Activated CD4-positive, alpha-beta memory T cell treated with anti-CD3 and anti-CD28 coated beads, Interleukin-2, amount 10 ng/mL, durations not matched to agents 7 days and 5 days (primary cell): ENCODE measurements around the gene ENPP3. TPM values are rescaled to one million over a fixed set of nuclear protein-coding genes. Genes with fewer than 3 reads are reported as not detected.

ENCODE experiments used
- CTCF ChIA-PET: fragments of 350-600 bp; sonication (Branson Sonifier 250); formaldehyde crosslinking; loops from one replicate; lab custom pipeline; 2021; ENCODE audit warnings: antibody characterized with exemption, inconsistent platforms; lab: Charles Lee
- POLR2A ChIA-PET: fragments of 350-600 bp; sonication (Branson Sonifier 250); formaldehyde crosslinking; loops from one replicate; lab custom pipeline; 2021; ENCODE audit warnings: antibody characterized with exemption; lab: Charles Lee
- DNase-seq: peaks from one replicate; pipeline ENCODE4 v3.0.0-alpha.2; 2020
- H3K27ac Mint-ChIP-seq: one replicate; pipeline ENCODE4 v1.8.0; 2021; ENCODE audit warnings: mild to moderate bottlenecking, mixed read lengths
- H3K27me3 Mint-ChIP-seq: one replicate; pipeline ENCODE4 v1.8.0; 2021; ENCODE audit warnings: mixed read lengths
- H3K36me3 Mint-ChIP-seq: one replicate; pipeline ENCODE4 v1.8.0; 2021; ENCODE audit warnings: low read depth, mixed read lengths
- H3K4me1 Mint-ChIP-seq: one replicate; pipeline ENCODE4 v1.8.0; 2021; ENCODE audit warnings: mixed read lengths
- H3K4me3 Mint-ChIP-seq: one replicate; pipeline ENCODE4 v1.8.0; 2021; ENCODE audit warnings: mild to moderate bottlenecking, mixed read lengths
- H3K9me3 Mint-ChIP-seq: one replicate; pipeline ENCODE4 v1.8.0; 2021; ENCODE audit warnings: mixed read lengths
- total RNA-seq, 2 experiments: library from RNA; stranded (reverse); gene quantifications; one replicate each; pipeline ENCODE4 v1.2.3, GENCODE V29; 2021

The ENPP3 gene
- under 1 TPM; 0.38 to 0.45 TPM for total RNA-seq

DNA sequence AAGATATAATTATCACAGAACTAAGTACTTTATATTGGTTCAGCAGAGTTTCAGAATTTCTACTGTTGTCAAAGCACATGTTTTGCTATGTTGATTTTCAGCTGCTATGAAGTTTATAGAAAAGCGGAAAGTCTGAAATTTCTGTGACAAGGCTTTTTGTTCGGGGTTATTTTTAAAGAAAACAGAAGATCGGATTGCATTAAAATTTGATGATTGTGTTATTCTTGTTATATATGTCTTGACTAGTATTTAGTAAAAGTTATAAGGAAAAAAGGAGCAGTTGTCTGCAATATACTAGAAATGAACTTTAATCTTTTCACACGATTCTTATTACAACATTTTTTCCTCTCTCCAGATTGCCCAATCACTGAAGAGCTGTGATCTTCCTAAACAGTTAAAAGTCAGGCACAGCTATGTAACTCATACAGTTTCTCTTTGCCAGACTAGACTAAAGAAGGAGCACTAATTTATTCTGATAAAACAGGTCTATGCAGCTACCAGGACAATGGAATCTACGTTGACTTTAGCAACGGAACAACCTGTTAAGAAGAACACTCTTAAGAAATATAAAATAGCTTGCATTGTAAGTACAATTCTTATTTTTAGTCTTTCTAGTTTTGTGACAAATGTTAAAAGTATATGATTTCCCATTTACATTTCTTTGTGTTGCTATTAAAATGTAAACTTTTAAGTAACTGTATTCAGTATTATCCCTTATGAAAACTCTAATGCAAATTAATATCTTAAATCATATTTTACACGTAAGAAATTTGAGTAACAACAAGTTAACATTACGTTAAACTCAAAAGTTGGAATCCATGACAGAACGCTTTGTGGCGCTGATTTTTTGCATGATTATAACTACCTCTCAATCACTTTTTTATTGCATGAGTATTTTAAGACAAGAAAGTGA lies at the start of gene ENPP3:
ENPP3 (plus strand) TSS at position 423 of the 913 bp plus-strand sequence; CDS start at position 506, 83 bp downstream.
- Mint-ChIP-seq H3K36me3 (no peaks in the 10 kb centered on the region), H3K27me3 (peaks cover 3% of the 10 kb centered on the region), H3K27ac (no peak within 1 kb of the TSS), H3K4me3 (no peak within 1 kb of the TSS), H3K9me3 (no peaks in the 10 kb centered on the region), H3K4me1 (no peaks in the 10 kb centered on the region)
- CTCF ChIA-PET, result interaction anchor here (0.7 to 4.9 kb wide), 2 partner anchors 9 to 752 kb away, joined by 3 to 41 read pairs; partner anchors contain the start of gene MED23
- POLR2A ChIA-PET, result no interaction called here
- DNase-seq, result no peak

GRCh38 chr6:131587909-131588308 lies 49.2 kb upstream of the ENPP3 start:
- ChIA-PET POLR2A (no interaction called here), CTCF (no interaction called here)
- H3K4me3 Mint-ChIP-seq, result no peak overlapping the region

DNA sequence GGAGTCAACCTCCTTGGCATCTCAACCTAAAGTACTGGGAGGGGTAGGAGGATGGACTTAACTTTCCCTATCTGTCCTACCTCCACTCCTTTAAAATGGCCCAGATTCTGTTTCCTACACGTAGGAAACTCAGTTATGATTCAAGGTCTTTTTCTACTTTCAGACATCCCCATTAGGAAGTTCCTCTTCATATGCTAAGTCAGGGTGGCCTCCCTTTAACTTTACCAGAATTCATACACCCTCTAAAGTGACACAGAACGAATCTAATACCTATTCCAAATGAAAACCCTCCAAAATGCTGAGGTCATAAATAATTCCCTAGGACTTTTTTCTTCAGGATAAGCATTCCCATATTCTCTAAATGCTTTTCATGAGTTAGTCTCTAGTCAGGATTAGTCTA lies 48.5 kb upstream of the ENPP3 start:
- no peaks in the 10 kb centered on the region for H3K9me3 Mint-ChIP-seq
- peaks cover 3% of the 10 kb centered on the region for H3K4me1 Mint-ChIP-seq
- no peak overlapping the region for H3K4me3 Mint-ChIP-seq
- DNase-seq, result no peak
- no peak overlapping the region for H3K27ac Mint-ChIP-seq
- peaks cover 43% of the 10 kb centered on the region for H3K36me3 Mint-ChIP-seq
- CTCF ChIA-PET, result no interaction called here
- POLR2A ChIA-PET, result no interaction called here
- no peaks in the 10 kb centered on the region for H3K27me3 Mint-ChIP-seq

More at GRCh38 chr6:131587909-131588308, 49.2 kb upstream of the ENPP3 start:
- H3K27ac Mint-ChIP-seq, result no peak overlapping the region
- no peaks in the 10 kb centered on the region for H3K9me3 Mint-ChIP-seq
- no peak for DNase-seq
- no peaks in the 10 kb centered on the region for H3K27me3 Mint-ChIP-seq
- peaks cover 3% of the 10 kb centered on the region for H3K4me1 Mint-ChIP-seq
- peaks cover 40% of the 10 kb centered on the region for H3K36me3 Mint-ChIP-seq

DNA sequence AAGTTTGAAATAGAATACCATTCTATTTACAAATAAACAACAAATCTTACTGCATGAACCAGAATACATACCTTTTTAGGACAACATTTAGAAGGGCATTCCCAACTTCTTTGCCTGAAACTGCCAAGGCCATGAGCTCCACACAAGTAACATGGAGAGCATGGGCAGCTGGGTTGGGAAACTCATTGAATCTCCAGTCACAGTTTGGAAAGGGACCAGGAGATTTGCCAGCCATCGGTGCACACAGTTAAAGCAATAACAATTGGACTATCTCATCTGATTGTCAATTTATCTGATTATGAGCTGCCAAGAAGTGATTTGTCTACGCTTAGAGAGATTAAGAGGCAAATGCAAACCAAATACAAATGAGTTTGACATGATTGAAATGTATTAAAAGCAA lies 44.2 kb upstream of the ENPP3 start:
- DNase-seq, result no peak
- Mint-ChIP-seq H3K4me3 (no peak overlapping the region), H3K27ac (no peak overlapping the region), H3K4me1 (peaks cover 3% of the 10 kb centered on the region), H3K9me3 (no peaks in the 10 kb centered on the region), H3K27me3 (no peaks in the 10 kb centered on the region), H3K36me3 (peaks cover 62% of the 10 kb centered on the region)
- ChIA-PET CTCF (no interaction called here), POLR2A (no interaction called here)

- H3K36me3 Mint-ChIP-seq, result peaks cover 62% of the 10 kb centered on the region
- peaks cover 3% of the 10 kb centered on the region for H3K4me1 Mint-ChIP-seq
- no peaks in the 10 kb centered on the region for H3K9me3 Mint-ChIP-seq
- ChIA-PET POLR2A (no interaction called here), CTCF (no interaction called here)
- no peak overlapping the region for H3K4me3 Mint-ChIP-seq
- no peak overlapping the region for H3K27ac Mint-ChIP-seq
- no peaks in the 10 kb centered on the region for H3K27me3 Mint-ChIP-seq
- no peak for DNase-seq
Observed at GRCh38 chr6:131594074-131594473, 43.0 kb upstream of the ENPP3 start.

DNA sequence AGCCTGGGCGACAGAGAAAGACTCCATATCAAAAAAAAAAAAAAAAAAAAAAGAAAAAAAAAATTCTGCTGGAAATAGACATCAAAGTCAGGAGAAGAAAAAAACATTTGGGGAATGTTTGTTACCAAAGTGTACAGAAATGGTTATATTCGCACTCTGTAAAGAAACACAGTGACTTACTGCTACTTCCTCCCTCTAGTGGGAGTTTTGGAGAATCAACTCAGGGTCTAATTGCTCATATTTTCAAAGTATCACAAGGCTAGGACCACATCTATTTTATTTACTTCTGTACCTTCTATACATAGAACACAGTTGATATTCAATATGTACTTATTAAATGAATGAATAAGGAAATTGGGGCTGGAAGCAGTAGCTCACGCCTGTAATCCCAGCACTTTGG lies 39.7 kb upstream of the ENPP3 start:
- Mint-ChIP-seq H3K4me1 (no peaks in the 10 kb centered on the region), H3K4me3 (no peak overlapping the region), H3K27me3 (no peaks in the 10 kb centered on the region), H3K27ac (no peak overlapping the region), H3K9me3 (no peaks in the 10 kb centered on the region), H3K36me3 (peaks cover 64% of the 10 kb centered on the region)
- ChIA-PET CTCF (interaction anchor here (0.7 to 2.0 kb wide), 5 partner anchors 22 to 772 kb away, joined by 4 to 6 read pairs (median 4); partner anchors contain the start of gene MED23), POLR2A (no interaction called here)
- no peak for DNase-seq

- no peak overlapping the region for H3K27ac Mint-ChIP-seq
- H3K9me3 Mint-ChIP-seq, result no peaks in the 10 kb centered on the region
- no peak overlapping the region for H3K4me3 Mint-ChIP-seq
- H3K27me3 Mint-ChIP-seq, result no peaks in the 10 kb centered on the region
- CTCF ChIA-PET, result no interaction called here
- POLR2A ChIA-PET, result no interaction called here
- no peak for DNase-seq
- peaks cover 59% of the 10 kb centered on the region for H3K36me3 Mint-ChIP-seq
- no peaks in the 10 kb centered on the region for H3K4me1 Mint-ChIP-seq
Observed at GRCh38 chr6:131600716-131601115, 36.4 kb upstream of the ENPP3 start.

DNA sequence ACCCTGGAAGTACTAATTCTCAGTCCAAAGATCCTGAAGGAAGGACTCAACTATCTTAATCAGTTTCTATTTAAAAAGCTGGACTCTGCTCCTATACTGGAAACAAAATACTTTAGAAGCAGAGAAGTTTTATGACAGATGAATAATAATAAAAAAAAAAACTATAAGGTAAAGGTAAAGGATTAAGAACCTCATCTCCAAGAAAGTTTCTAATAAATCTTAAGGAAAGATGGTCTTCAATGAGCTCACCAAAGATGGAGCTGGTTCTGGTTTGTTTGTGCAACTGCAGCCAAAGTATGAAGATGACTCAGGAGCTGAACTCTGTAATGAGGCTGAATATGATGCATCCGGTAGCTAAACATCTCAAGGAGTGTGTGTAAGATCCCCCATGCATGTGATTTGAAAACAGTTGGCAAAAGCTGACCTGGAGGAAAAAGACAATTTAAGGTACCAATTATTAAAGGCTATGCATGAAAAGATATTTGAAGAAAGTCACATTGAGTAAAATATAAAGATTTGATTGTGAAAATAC lies 34.3 kb upstream of the ENPP3 start:
- DNase-seq, result no peak
- Mint-ChIP-seq H3K27me3 (no peaks in the 10 kb centered on the region), H3K4me3 (no peak overlapping the region), H3K27ac (no peak overlapping the region), H3K9me3 (no peaks in the 10 kb centered on the region), H3K36me3 (peaks cover 54% of the 10 kb centered on the region), H3K4me1 (no peaks in the 10 kb centered on the region)
- POLR2A ChIA-PET, result no interaction called here
- CTCF ChIA-PET, result interaction anchor here (2.4 kb wide), 1 partner anchor 25 kb away, joined by 12 read pairs; the partner anchor contains the start of gene MED23

- CTCF ChIA-PET, result interaction anchor here (1.3 to 3.9 kb wide), 2 partner anchors 14 to 15 kb away, joined by 8 to 20 read pairs; partner anchors contain the start of gene MED23
- Mint-ChIP-seq H3K27me3 (no peaks in the 10 kb centered on the region), H3K4me1 (peaks cover 5% of the 10 kb centered on the region), H3K36me3 (peaks cover 51% of the 10 kb centered on the region), H3K9me3 (no peaks in the 10 kb centered on the region), H3K27ac (no peak overlapping the region), H3K4me3 (no peak overlapping the region)
- no peak for DNase-seq
- POLR2A ChIA-PET, result interaction anchor here (1.7 kb wide), 1 partner anchor 15 kb away, joined by 11 read pairs; the partner anchor contains the start of gene MED23
Observed at GRCh38 chr6:131613296-131613925, 23.7 kb upstream of the ENPP3 start.

GRCh38 chr6:131615275-131615674 lies 21.8 kb upstream of the ENPP3 start:
- Mint-ChIP-seq H3K27me3 (no peaks in the 10 kb centered on the region), H3K36me3 (peaks cover 52% of the 10 kb centered on the region), H3K9me3 (no peaks in the 10 kb centered on the region), H3K4me3 (no peak overlapping the region), H3K27ac (no peak overlapping the region), H3K4me1 (peaks cover 5% of the 10 kb centered on the region)
- ChIA-PET POLR2A (no interaction called here), CTCF (no interaction called here)
- DNase-seq, result no peak

GRCh38 chr6:131627724-131628682 lies 9.1 kb upstream of the ENPP3 start, which contains the start of gene MED23:
TSS of gene MED23 (minus strand) at chr6:131628242. CDS start at chr6:131628049, 193 bp downstream.
- H3K9me3 Mint-ChIP-seq, result no peaks in the 10 kb centered on the region
- H3K36me3 Mint-ChIP-seq, result peaks cover 19% of the 10 kb centered on the region
- peak within 1 kb of the TSS; percentile 90 for H3K4me3 Mint-ChIP-seq

DNA sequence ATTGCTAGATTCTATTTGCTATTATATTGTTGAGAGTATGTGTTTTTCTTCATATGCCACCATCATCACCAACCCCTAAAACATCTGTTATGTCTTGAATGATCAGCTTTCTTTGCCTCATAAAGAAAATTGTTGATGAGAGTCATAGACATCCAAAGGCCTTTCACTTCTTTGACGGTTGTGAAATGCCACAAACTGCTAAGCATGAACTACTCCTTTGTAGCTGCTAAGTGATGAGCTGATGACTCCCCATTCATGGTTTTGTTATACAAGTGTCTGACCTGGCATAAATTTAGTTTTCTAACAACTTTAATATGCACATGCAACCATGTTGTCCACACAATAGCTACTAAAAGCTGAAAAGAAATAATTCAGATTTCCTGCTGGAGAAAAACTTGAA lies 8.4 kb upstream of the ENPP3 start:
- Mint-ChIP-seq H3K4me1 (peaks cover 22% of the 10 kb centered on the region), H3K9me3 (no peaks in the 10 kb centered on the region), H3K27ac (peak overlapping the region; percentile 86), H3K27me3 (no peaks in the 10 kb centered on the region), H3K36me3 (peaks cover 12% of the 10 kb centered on the region), H3K4me3 (peak overlapping the region; percentile 90)
- no peak for DNase-seq
- CTCF ChIA-PET, result interaction anchor here (0.6 to 3.7 kb wide), 38 partner anchors 9 to 1641 kb away, joined by 3 to 41 read pairs (median 4); partner anchors contain the start of genes ENPP3 and STX7
- POLR2A ChIA-PET, result interaction anchor here (0.6 to 2.7 kb wide), 9 partner anchors 10 to 430 kb away, joined by 3 to 24 read pairs (median 5); no protein-coding TSS in a partner anchor

More at GRCh38 chr6:131627724-131628682, 9.1 kb upstream of the ENPP3 start, which contains the start of gene MED23:
- H3K27ac Mint-ChIP-seq, result peak within 1 kb of the TSS; percentile 86
- CTCF ChIA-PET, result interaction anchor here (0.6 to 3.7 kb wide), 41 partner anchors 9 to 1641 kb away, joined by 3 to 41 read pairs (median 4); partner anchors contain the start of genes ENPP3 and STX7
- peak; percentile 95 for DNase-seq
- peaks cover 22% of the 10 kb centered on the region for H3K4me1 Mint-ChIP-seq
- H3K27me3 Mint-ChIP-seq, result no peaks in the 10 kb centered on the region
- POLR2A ChIA-PET, result interaction anchor here (0.6 to 2.7 kb wide), 11 partner anchors 9 to 429 kb away, joined by 3 to 24 read pairs (median 4); no protein-coding TSS in a partner anchor
